RWPE1 (cell line): ENCODE data around the gene KRTAP12-4.

Source experiments
- CTCF ChIA-PET: fragments of 350-600 bp; sonication (Branson Sonifier 250); formaldehyde crosslinking; extraction: SDS; loops from one replicate; lab custom pipeline; 2021; lab: Yijun Ruan, JAX
- POLR2A ChIA-PET: fragments of 400-600 bp; formaldehyde crosslinking; extraction: SDS; loops from one replicate; lab custom pipeline; 2020; ENCODE audit warnings: antibody characterized with exemption; ENCODE audit not compliant: low non-redundant PET; lab: Yijun Ruan, JAX
- DNase-seq: peaks from one replicate; pipeline ENCODE4 v3.0.0; 2012; ENCODE audit warnings: low spot score
- H3K27ac ChIP-seq: fragments of 450-650 bp; 2 replicates; pipeline ENCODE4 v1.5.1; 2017
- CTCF ChIP-seq: fragments of 450-650 bp; conservative IDR thresholded peaks from 2 replicates; pipeline ENCODE4 v1.5.1; 2017; ENCODE audit warnings: low read depth, mild to moderate bottlenecking

Gene KRTAP12-4

GRCh38 chr21:44681861-44682579 is 27.6 kb upstream of the KRTAP12-4 start, which contains the start of gene KRTAP12-1:
KRTAP12-1 (minus strand) TSS chr21:44682163; CDS start chr21:44682123, 40 bp downstream.
- CTCF ChIA-PET = no interaction called here
- TF ChIP-seq CTCF = no peak
- DNase-seq = no peak

GRCh38 chr21:44681152-44681551 is 26.7 kb upstream of the KRTAP12-4 start:
- H3K27ac ChIP-seq = no peak overlapping the region
- CTCF ChIA-PET = no interaction called here
- DNase-seq = no peak
- POLR2A ChIA-PET = no interaction called here
- no peak for TF ChIP-seq CTCF

More at GRCh38 chr21:44681861-44682579, 27.6 kb upstream of the KRTAP12-4 start, which contains the start of gene KRTAP12-1:
- H3K27ac ChIP-seq = no peak within 1 kb of the TSS
- POLR2A ChIA-PET = no interaction called here

- CTCF ChIA-PET = no interaction called here
- DNase-seq = no peak
- POLR2A ChIA-PET = no interaction called here
- H3K27ac ChIP-seq = no peak overlapping the region
- TF ChIP-seq CTCF = no peak
Measured at GRCh38 chr21:44677881-44678280, 23.4 kb upstream of the KRTAP12-4 start.

- POLR2A ChIA-PET = no interaction called here
- no peak for DNase-seq
- no peak overlapping the region for H3K27ac ChIP-seq
- no peak for TF ChIP-seq CTCF
- CTCF ChIA-PET = interaction anchor here (0.6 kb wide), 1 partner anchor 182 kb away, joined by 3 read pairs; no protein-coding TSS in a partner anchor
Measured at GRCh38 chr21:44671911-44672310, 17.5 kb upstream of the KRTAP12-4 start.

GRCh38 chr21:44670642-44671432 is 16.4 kb upstream of the KRTAP12-4 start:
- POLR2A ChIA-PET = no interaction called here
- no peak for TF ChIP-seq CTCF
- CTCF ChIA-PET = no interaction called here
- H3K27ac ChIP-seq = no peak overlapping the region
- no peak for DNase-seq

GRCh38 chr21:44667612-44668011 is 13.2 kb upstream of the KRTAP12-4 start:
- ChIA-PET POLR2A (no interaction called here), CTCF (no interaction called here)
- H3K27ac ChIP-seq = no peak overlapping the region
- DNase-seq = no peak
- no peak for TF ChIP-seq CTCF
